Gastroesophageal sphincter (tissue), 3 donors: ENCODE measurements around the gene SLC3A2.

Experiments used
- POLR2AphosphoS5 ChIP-seq: sonication (generic); formaldehyde crosslinking; IDR thresholded peaks from one replicate; pipeline ENCODE4 v1.6.1; 2017; ENCODE audit warnings: antibody characterized with exemption
- TF ChIP-seq, protein P1 (sequence below), 4 experiments: fragments of 200-600 bp in 2 of 4; fragments of 450-650 bp in 2 of 4; sonication (generic) in 1 of 4; IDR thresholded peaks; one replicate each; pipeline ENCODE4 v1.5.1; 2017 to 2019; ENCODE audit warnings: antibody characterized with exemption in 4 of 4, mild to moderate bottlenecking in 2 of 4, moderate library complexity in 2 of 4

DNA sequence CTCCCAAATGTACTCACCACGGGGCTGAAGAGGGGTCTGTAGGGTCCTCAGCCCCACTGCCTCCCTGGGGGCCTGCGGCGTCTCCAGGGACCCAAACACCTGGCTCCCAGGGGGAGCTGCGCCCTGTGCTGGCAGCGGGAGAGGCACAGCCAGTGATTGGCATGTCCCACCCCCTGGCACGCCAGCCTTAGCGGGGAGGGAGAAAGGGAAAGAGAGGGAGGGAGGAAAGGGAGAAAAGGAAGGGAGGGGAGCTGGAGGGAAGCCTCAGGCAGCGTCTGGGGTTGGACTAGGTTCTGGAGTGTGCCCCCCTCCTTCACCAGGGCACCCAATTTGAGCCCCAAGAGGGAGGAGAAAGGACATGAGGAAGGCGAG, 40.5 kb downstream of the SLC3A2 start, which contains the start of gene CHRM1:
- TF ChIP-seq, protein P1, sequence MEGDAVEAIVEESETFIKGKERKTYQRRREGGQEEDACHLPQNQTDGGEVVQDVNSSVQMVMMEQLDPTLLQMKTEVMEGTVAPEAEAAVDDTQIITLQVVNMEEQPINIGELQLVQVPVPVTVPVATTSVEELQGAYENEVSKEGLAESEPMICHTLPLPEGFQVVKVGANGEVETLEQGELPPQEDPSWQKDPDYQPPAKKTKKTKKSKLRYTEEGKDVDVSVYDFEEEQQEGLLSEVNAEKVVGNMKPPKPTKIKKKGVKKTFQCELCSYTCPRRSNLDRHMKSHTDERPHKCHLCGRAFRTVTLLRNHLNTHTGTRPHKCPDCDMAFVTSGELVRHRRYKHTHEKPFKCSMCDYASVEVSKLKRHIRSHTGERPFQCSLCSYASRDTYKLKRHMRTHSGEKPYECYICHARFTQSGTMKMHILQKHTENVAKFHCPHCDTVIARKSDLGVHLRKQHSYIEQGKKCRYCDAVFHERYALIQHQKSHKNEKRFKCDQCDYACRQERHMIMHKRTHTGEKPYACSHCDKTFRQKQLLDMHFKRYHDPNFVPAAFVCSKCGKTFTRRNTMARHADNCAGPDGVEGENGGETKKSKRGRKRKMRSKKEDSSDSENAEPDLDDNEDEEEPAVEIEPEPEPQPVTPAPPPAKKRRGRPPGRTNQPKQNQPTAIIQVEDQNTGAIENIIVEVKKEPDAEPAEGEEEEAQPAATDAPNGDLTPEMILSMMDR (IDR thresholded peaks at IDR 0.05): no peak
- no peak for TF ChIP-seq POLR2AphosphoS5
